22Rv1 (cell line): ENCODE measurements around the gene AREL1.

ENCODE experiments used
- ZFX ChIP-seq: fragments of 450-650 bp; IDR thresholded peaks from 2 replicates; pipeline ENCODE4 v1.6.1; 2017; ENCODE audit warnings: antibody characterized with exemption, borderline replicate concordance
- TF ChIP-seq, protein P1 (sequence below): fragments of 450-650 bp; IDR thresholded peaks from 2 replicates; pipeline ENCODE4 v1.5.1; 2017; ENCODE audit warnings: mild to moderate bottlenecking

GRCh38 chr14:74670726-74671411 lies 42.0 kb downstream of the AREL1 start:
- TF ChIP-seq, protein P1, sequence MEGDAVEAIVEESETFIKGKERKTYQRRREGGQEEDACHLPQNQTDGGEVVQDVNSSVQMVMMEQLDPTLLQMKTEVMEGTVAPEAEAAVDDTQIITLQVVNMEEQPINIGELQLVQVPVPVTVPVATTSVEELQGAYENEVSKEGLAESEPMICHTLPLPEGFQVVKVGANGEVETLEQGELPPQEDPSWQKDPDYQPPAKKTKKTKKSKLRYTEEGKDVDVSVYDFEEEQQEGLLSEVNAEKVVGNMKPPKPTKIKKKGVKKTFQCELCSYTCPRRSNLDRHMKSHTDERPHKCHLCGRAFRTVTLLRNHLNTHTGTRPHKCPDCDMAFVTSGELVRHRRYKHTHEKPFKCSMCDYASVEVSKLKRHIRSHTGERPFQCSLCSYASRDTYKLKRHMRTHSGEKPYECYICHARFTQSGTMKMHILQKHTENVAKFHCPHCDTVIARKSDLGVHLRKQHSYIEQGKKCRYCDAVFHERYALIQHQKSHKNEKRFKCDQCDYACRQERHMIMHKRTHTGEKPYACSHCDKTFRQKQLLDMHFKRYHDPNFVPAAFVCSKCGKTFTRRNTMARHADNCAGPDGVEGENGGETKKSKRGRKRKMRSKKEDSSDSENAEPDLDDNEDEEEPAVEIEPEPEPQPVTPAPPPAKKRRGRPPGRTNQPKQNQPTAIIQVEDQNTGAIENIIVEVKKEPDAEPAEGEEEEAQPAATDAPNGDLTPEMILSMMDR, result no peak
- no peak for TF ChIP-seq ZFX
